D721Med (cell line): Measurements from ENCODE around the gene SPAG16.

Experiments
- DNase-seq: peaks from one replicate; pipeline ENCODE4 v3.0.0; 2011; ENCODE audit warnings: low spot score; ENCODE audit not compliant: insufficient read length
- FAIRE-seq: peaks from 2 replicates; lab custom pipeline; 2011; peaks lifted over from hg19 to GRCh38; lab: Jason Lieb, UNC
- CTCF ChIP-seq: IDR thresholded peaks from 2 replicates; pipeline ENCODE4 v1.5.1; 2012; ENCODE audit warnings: mild to moderate bottlenecking, control low read depth; ENCODE audit not compliant: insufficient read depth; ENCODE audit errors: missing control alignments

SPAG16 gene

GRCh38 chr2:213609570-213610170, 325.4 kb downstream of the SPAG16 start:
- peak; percentile 35 for FAIRE-seq
- TF ChIP-seq CTCF: no peak
- DNase-seq: peak; percentile 19

- FAIRE-seq (peak; percentile 51), DNase-seq (no peak)
- TF ChIP-seq CTCF: no peak
These were observed 342.9 kb downstream of the SPAG16 start for GRCh38 chr2:213627054-213627710.

GRCh38 chr2:213627835-213628460, 343.7 kb downstream of the SPAG16 start:
- DNase-seq (no peak), FAIRE-seq (no peak)
- TF ChIP-seq CTCF: no peak

GRCh38 chr2:213640738-213641425, 356.6 kb downstream of the SPAG16 start:
- DNase-seq (no peak), FAIRE-seq (no peak)
- TF ChIP-seq CTCF: no peak

GRCh38 chr2:213644926-213645325, 360.7 kb downstream of the SPAG16 start:
- FAIRE-seq: no peak
- no peak for DNase-seq
- no peak for TF ChIP-seq CTCF

- FAIRE-seq (no peak), DNase-seq (no peak)
- no peak for TF ChIP-seq CTCF
These were observed 364.9 kb downstream of the SPAG16 start for GRCh38 chr2:213649176-213649575.
